GM12878 (cell line): Measurements from ENCODE around the gene IL16. TPM values are rescaled to one million over a fixed set of nuclear protein-coding genes. Genes with fewer than 3 reads are reported as not detected.
"Not testable (repeated sequence)": the region's sequence is repeated elsewhere in the genome, so short reads cannot be mapped to it uniquely, and the experiment has no call there.

Source experiments
- ATAC-seq: fragments of 200-7000 bp; cut with Tn5 transposase; 3 replicates; pipeline ENCODE4 v1.9.1; 2020; ENCODE audit warnings: mild to moderate bottlenecking, moderate library complexity
- BruUV-seq: library from RNA; stranded (reverse); fragments of 400-500 nt; replicated peaks from 2 replicates; lab custom pipeline; 2021; lab: Mats Ljungman, UMichigan
- CTCF ChIA-PET: fragments of 300-600 bp; sonication (Branson Sonifier 250); formaldehyde crosslinking; extraction: SDS; loops from one replicate; lab custom pipeline; 2021; ENCODE audit warnings: inconsistent platforms; lab: Yijun Ruan, JAX
- POLR2A ChIA-PET: fragments of 350-600 bp; formaldehyde crosslinking; extraction: SDS; loops from one replicate; lab custom pipeline; 2021; ENCODE audit warnings: inconsistent platforms; lab: Charles Lee
- RAD21 ChIA-PET: fragments of 300-600 bp; sonication (Branson Sonifier 250); formaldehyde crosslinking; loops from one replicate; lab custom pipeline; 2023; ENCODE audit warnings: antibody characterized with exemption; ENCODE audit not compliant: unreplicated experiment; lab: Charles Lee
- SMC1A ChIA-PET: fragments of 300-600 bp; sonication (Branson Sonifier 250); formaldehyde crosslinking; loops from one replicate; lab custom pipeline; 2023; ENCODE audit not compliant: unreplicated experiment, uncharacterized antibody; lab: Charles Lee
- DNase-seq: peaks from one replicate; pipeline ENCODE4 v3.0.0-alpha.2; 2011; ENCODE audit warnings: low read depth, low spot score
- FAIRE-seq: peaks from 3 replicates; lab custom pipeline; 2011; peaks lifted over from hg19 to GRCh38; lab: Jason Lieb, UNC
- H2AFZ ChIP-seq: 2 replicates; pipeline ENCODE4 v1.6.0; 2011; ENCODE audit warnings: low read depth, low read length, control low read depth; ENCODE audit not compliant: control insufficient read depth
- H3K27ac ChIP-seq: 2 replicates; pipeline ENCODE4 v1.5.1; 2011; ENCODE audit warnings: control low read depth; ENCODE audit not compliant: control insufficient read depth, insufficient read depth
- H3K27me3 ChIP-seq, 2 experiments: replicated peaks in 1 of 2; 2 replicates each; pipeline versions ENCODE4 v1.6.0 to v1.6.1; 2011; ENCODE audit warnings: low read length in 1 of 2; ENCODE audit not compliant: control insufficient read depth in 2 of 2, insufficient read depth in 2 of 2
- H3K36me3 ChIP-seq, 2 experiments: 2 replicates each; pipeline ENCODE4 v1.5.1; 2011; ENCODE audit warnings: low read length in 1 of 2; ENCODE audit not compliant: control insufficient read depth in 2 of 2, insufficient read depth in 2 of 2
- H3K4me1 ChIP-seq: 2 replicates; pipeline ENCODE4 v1.6.1; 2011; ENCODE audit warnings: mild to moderate bottlenecking, low read length, moderate library complexity, mixed read lengths; ENCODE audit not compliant: control insufficient read depth, insufficient read depth
- H3K4me2 ChIP-seq: 2 replicates; pipeline ENCODE4 v1.6.0; 2011; ENCODE audit warnings: control low read depth; ENCODE audit not compliant: control insufficient read depth, insufficient read depth
- H3K4me3 ChIP-seq: fragments of 200-600 bp; sonication (generic); 2 replicates; pipeline ENCODE4 v1.5.1; 2016
- H3K79me2 ChIP-seq: 2 replicates; pipeline ENCODE4 v1.6.0; 2011; ENCODE audit warnings: low read length; ENCODE audit not compliant: control insufficient read depth, insufficient read depth
- H3K9ac ChIP-seq: 2 replicates; pipeline ENCODE4 v1.8.0; 2011; ENCODE audit warnings: low read length, control low read depth, mixed read lengths; ENCODE audit not compliant: control insufficient read depth, insufficient read depth
- H3K9me3 ChIP-seq: replicated peaks from 3 replicates; pipeline ENCODE4 v1.5.1; 2011; ENCODE audit warnings: mild to moderate bottlenecking, low read length; ENCODE audit not compliant: control insufficient read depth, insufficient read depth
- H4K20me1 ChIP-seq: 2 replicates; pipeline ENCODE4 v1.6.0; 2011; ENCODE audit not compliant: control insufficient read depth, insufficient read depth
- FOS ChIP-seq: IDR thresholded peaks from 3 replicates; pipeline ENCODE4 v1.6.1; 2011; ENCODE audit warnings: borderline replicate concordance; ENCODE audit not compliant: insufficient read length; ENCODE audit errors: extremely low read depth
- MYB ChIP-seq: fragments of 150-350 bp; IDR thresholded peaks from 2 replicates; pipeline ENCODE4 v1.6.1; 2014; ENCODE audit warnings: mild to moderate bottlenecking, low read depth, low read length, borderline replicate concordance
- MYC ChIP-seq: IDR thresholded peaks from 2 replicates; pipeline ENCODE4 v1.6.1; 2011; ENCODE audit warnings: mild to moderate bottlenecking, low read length, moderate library complexity, inconsistent platforms; ENCODE audit not compliant: insufficient read depth, insufficient replicate concordance, insufficient read length, severe bottlenecking
- PAX8 ChIP-seq: fragments of 450-650 bp; IDR thresholded peaks from 2 replicates; pipeline ENCODE4 v1.6.1; 2017; ENCODE audit warnings: mild to moderate bottlenecking, moderate library complexity
- WRNIP1 ChIP-seq: IDR thresholded peaks from 2 replicates; pipeline ENCODE4 v1.6.1; 2011; ENCODE audit warnings: low read depth, low read length, improper control_type of control experiment, borderline replicate concordance
- YY1 ChIP-seq: IDR thresholded peaks from 2 replicates; pipeline ENCODE4 v1.6.1; 2011; ENCODE audit warnings: low read depth, mild to moderate bottlenecking, low read length
- WGBS: methylation state at CpG from one replicate; pipeline ENCODE4 v1.1.6; 2016; ENCODE audit warnings: low lambda C conversion rate; ENCODE audit not compliant: insufficient replicate concordance, insufficient coverage; ENCODE audit errors: missing lambda C conversion rate; 5-methylcytosine and 5-hydroxymethylcytosine counted together
- in situ Hi-C: fragments of 300-500 bp; cut with MboI; formaldehyde crosslinking; loops from 9 replicates; pipeline ENCODE4 v1.14.3; 2018; ENCODE audit warnings: mixed read lengths
- intact Hi-C: fragments of 100-400 bp; cut with micrococcal nuclease; formaldehyde crosslinking; loops from one replicate; pipeline ENCODE4 v1.14.2; 2022; ENCODE audit not compliant: unreplicated experiment
- polyA plus RNA-seq, 11 experiments: library from polyadenylated mRNA; depleted of rRNA in 4 of 11; unstranded in 6 of 11; stranded (reverse) in 5 of 11; fragments of >200 nt; fragmentation: Nextera tagmentation in 4 of 11; fragmentation: Illumina TruSeq in 1 of 11; extraction: Ambion mirVana in 4 of 11; extraction: Trizol in 1 of 11; gene quantifications; 1 replicate in 1 of 11; 2 replicates in 10 of 11; pipeline versions ENCODE4 v1.2.1 to v1.2.3, GENCODE V29; 2011 to 2016; ENCODE audit warnings: inconsistent platforms in 2 of 11, missing spikeins in 2 of 11, low read depth in 1 of 11
- total RNA-seq, 4 experiments: library from RNA; depleted of rRNA in 3 of 4; stranded (reverse); fragments of >200 nt in 3 of 4; fragmentation: Illumina TruSeq in 1 of 4; extraction: Trizol in 1 of 4; gene quantifications; 2 replicates each; pipeline versions ENCODE4 v1.2.1 to v1.2.3, GENCODE V29; 2013 to 2021
- TF ChIP-seq, protein P1 (sequence below): IDR thresholded peaks from 2 replicates; pipeline ENCODE4 v1.6.1; 2011; ENCODE audit warnings: borderline replicate concordance, low read depth, mild to moderate bottlenecking, moderate library complexity, low read length; ENCODE audit not compliant: insufficient read depth, poor library complexity, severe bottlenecking
- TF ChIP-seq, protein P2 (sequence below): fragments of 450-650 bp; IDR thresholded peaks from 2 replicates; pipeline ENCODE4 v1.6.1; 2017; ENCODE audit warnings: mild to moderate bottlenecking, low read depth, inconsistent platforms; ENCODE audit not compliant: poor library complexity, severe bottlenecking

IL16 gene
- total and polyA plus RNA-seq, 10 of the 15 experiments (the other 5 are each of a cell fraction or from before 2014, with no cell fraction given) = 21.7 to 206 (median 44.5) TPM

DNA sequence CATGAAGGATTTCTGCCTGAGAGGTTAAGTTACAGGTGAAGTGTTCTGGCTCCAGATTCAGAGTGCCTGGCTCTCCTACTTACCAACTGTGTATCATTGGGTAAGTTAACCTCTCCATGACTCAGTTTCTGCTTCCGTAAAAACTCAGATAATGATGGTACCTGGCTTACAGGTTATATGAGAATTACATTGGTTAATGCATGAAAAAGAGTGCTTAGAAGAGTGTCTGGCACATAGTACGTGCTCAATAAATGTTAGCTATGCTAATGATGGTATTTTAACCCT is 38.8 kb upstream of the IL16 start (continued):
- TF ChIP-seq, protein P1, sequence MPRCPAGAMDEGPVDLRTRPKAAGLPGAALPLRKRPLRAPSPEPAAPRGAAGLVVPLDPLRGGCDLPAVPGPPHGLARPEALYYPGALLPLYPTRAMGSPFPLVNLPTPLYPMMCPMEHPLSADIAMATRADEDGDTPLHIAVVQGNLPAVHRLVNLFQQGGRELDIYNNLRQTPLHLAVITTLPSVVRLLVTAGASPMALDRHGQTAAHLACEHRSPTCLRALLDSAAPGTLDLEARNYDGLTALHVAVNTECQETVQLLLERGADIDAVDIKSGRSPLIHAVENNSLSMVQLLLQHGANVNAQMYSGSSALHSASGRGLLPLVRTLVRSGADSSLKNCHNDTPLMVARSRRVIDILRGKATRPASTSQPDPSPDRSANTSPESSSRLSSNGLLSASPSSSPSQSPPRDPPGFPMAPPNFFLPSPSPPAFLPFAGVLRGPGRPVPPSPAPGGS = no peak
- TF ChIP-seq YY1 = no peak
- TF ChIP-seq FOS = no peak
- TF ChIP-seq, protein P2, sequence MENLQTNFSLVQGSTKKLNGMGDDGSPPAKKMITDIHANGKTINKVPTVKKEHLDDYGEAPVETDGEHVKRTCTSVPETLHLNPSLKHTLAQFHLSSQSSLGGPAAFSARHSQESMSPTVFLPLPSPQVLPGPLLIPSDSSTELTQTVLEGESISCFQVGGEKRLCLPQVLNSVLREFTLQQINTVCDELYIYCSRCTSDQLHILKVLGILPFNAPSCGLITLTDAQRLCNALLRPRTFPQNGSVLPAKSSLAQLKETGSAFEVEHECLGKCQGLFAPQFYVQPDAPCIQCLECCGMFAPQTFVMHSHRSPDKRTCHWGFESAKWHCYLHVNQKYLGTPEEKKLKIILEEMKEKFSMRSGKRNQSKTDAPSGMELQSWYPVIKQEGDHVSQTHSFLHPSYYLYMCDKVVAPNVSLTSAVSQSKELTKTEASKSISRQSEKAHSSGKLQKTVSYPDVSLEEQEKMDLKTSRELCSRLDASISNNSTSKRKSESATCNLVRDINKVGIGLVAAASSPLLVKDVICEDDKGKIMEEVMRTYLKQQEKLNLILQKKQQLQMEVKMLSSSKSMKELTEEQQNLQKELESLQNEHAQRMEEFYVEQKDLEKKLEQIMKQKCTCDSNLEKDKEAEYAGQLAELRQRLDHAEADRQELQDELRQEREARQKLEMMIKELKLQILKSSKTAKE = no peak
- no peak for TF ChIP-seq MYB
- TF ChIP-seq WRNIP1 = no peak
- no peak for TF ChIP-seq MYC
- no peak for TF ChIP-seq PAX8

DNA sequence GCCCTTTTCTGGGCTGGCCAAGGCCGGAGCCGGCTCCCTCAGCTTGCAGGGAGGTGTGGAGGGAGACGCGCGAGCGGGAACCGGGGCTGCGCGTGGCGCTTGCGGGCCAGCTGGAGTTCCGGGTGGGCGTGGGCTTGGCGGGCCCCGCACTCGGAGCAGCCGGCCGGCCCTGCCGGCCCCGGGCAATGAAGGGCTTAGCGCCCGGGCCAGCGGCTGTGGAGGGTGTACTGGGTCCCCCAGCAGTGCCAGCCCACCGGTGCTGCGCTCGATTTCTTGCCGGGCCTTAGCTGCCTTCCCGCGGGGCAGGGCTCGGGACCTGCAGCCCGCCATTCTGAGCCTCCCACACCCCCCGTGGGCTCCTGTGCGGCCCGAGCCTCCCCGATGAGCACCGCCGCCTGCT is 38.1 kb upstream of the IL16 start:
- H3K4me1 ChIP-seq, BruUV-seq, H3K9me3 ChIP-seq, FAIRE-seq, H2AFZ ChIP-seq, H4K20me1 ChIP-seq, SMC1A ChIA-PET, H3K9ac ChIP-seq, POLR2A ChIA-PET, DNase-seq, RAD21 ChIA-PET, H3K36me3 ChIP-seq, H3K79me2 ChIP-seq, H3K4me2 ChIP-seq, H3K4me3 ChIP-seq, H3K27ac ChIP-seq, ATAC-seq, H3K27me3 ChIP-seq: not testable (repeated sequence)
- whole genome bisulfite sequencing = 89% methylated on average over 20 of the region's 37 CpGs
- intact Hi-C loops (loop anchor here (5.0 kb wide), 1 partner anchor 244 kb away; no protein-coding TSS in a partner anchor), in situ Hi-C loops (loop anchor here (5.0 kb wide), 1 partner anchor 109 kb away; no protein-coding TSS in a partner anchor)
- CTCF ChIA-PET = interaction anchor here (2.6 to 8.1 kb wide), 2 partner anchors 108 kb away, joined by 23 to 249 read pairs; no protein-coding TSS in a partner anchor
